GM18519 (cell line): ENCODE measurements around the gene EXOC3L4.
"Not testable (repeated sequence)": the region's sequence is repeated elsewhere in the genome, so short reads cannot be mapped to it uniquely, and the experiment has no call there.

Experiments used
- ATAC-seq: cut with Tn5 transposase; IDR thresholded peaks from one replicate; pipeline ENCODE4 v1.9.1; 2021; ENCODE audit warnings: mild to moderate bottlenecking, moderate library complexity; ENCODE audit not compliant: unreplicated experiment, low FRiP score

Gene EXOC3L4

GRCh38 chr14:103142026-103142425 lies 47.5 kb downstream of the EXOC3L4 start:
- no peak for ATAC-seq

DNA sequence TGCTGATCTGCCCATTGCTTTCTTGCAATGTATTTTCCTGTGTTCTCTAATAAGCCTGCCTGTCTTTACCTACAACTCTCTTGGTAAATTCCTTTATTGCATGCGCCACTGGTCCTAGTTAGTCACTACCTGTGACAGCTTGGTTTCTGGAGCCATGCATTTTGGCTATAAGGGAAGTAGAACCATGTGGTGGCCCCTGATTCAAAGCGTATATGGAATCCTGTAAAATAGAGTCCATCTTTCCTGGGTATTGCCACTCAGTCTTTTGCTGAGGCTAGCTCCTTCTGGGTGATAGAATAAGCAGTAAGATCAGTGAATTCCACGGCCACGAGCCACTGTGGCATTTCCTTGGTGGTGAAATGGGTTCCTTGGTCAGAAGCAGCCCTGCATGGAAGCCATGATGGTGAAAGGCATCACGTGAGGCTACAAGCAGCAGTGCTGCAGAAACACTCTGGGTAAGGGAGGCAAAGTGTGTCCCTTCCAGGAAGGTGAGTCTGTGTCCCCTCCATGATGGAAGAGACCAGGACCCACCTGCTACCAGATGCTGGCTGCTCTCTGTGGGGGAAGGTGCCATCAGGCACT lies 48.3 kb downstream of the EXOC3L4 start:
- no peak for ATAC-seq

- no peak for ATAC-seq
These were observed 49.0 kb downstream of the EXOC3L4 start for GRCh38 chr14:103143506-103143905.

DNA sequence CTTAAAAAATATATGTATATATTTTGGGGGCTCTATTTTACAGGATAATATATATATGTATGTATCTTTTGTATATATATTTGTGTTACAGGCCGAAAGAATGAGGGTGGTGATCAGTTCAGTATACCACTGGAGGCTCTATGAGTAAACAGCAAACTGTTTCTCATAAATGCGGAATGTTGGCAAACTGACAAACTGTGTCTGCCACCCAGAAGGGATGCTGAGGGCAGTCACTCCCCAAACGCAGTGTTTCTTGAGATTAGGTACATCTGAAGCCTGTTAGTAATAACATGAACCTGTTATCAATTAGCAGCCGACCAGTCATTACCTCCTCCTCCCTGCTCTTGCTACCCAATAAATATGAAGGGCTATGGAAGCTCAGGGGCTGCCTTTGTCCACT lies 49.6 kb downstream of the EXOC3L4 start:
- ATAC-seq, result no peak

DNA sequence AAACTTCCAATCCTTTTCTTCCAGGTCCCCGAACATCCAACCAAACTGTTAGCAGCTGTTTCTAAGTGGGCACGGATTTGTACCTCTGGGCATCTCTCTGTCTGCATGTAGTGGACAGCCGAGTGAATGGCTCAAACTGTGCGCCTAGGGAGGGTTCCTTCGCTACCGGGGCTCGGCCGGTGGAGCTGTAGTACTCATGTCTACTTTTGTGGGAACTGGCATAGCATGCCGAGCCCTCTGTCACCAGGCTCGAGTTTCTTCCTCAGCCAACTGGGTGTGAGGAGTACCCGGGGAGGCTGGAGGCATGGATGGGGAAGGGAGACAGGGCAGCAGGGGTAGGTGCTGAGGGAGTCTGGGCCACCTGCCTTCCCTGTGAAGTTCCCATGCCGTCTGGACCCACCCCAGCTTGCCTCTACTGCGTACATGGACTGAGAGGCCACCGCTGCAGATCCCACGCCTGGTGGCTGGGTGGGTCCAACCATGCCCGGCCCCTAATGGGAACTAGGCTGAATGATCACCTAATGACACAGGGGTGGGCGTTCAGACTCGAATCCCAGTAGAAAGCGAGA lies 51.7 kb downstream of the EXOC3L4 start:
- no peak for ATAC-seq

DNA sequence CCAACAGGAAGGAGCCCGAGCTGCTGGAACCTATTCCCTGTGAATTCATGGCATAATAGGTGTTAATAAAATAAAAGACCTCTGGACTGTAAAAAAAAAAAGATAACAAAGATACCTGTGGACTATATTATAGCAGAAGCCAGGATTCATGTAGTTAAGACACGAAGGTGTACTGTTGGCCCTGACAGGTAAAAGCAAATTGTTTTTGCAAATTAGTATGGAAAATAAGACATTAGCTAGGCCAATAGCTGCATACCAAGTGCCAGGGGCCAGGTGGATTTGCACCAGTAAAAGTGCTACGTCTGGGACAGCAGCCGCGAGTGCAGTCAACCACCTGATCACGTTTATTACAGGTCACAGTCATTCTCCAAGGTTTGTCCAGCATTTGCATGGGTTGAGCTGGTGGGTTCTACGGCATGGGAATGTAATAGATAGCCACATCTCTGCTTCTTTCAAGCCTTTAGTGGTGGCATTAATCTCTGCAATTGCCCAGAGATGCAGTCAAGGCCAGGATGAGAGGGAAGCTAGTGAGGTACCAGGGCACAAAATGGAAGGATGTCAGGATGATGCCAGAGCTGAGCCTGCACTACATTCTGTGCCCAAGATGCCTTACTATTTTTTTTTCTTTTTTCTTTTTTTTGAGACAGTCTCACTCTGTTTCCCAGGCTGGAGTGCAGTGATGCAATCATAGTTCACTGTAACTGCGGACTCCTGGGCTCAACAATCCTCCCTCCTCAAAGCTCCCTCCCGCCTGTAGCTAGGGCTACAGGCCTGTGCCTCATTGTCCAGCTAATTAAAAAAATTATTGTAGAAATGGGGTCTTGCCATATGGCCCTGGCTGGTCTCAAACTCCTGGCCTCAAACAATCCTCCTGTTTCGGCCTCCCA lies 55.1 kb downstream of the EXOC3L4 start:
- no peak for ATAC-seq

- ATAC-seq, result no peak
These were observed 56.9 kb downstream of the EXOC3L4 start for GRCh38 chr14:103151270-103151945.

- no peak for ATAC-seq
These were observed 60.5 kb downstream of the EXOC3L4 start for GRCh38 chr14:103155010-103155409.

DNA sequence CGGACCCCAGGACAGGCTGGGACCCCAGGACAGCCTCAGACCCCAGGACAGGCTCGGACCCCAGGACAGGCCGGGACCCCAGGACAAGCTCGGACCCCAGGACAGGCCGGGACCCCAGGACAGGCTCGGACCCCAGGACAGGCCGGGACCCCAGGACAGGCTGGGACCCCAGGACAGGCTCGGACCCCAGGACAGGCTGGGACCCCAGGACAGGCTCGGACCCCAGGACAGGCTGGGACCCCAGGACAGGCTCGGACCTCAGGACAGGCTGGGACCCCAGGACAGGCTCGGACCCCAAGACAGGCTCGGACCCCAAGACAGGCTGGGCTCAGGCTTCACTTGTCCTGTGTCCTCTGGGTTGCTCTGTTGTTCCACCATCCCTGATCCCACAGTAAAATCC lies 60.9 kb downstream of the EXOC3L4 start:
- not testable (repeated sequence) for ATAC-seq

DNA sequence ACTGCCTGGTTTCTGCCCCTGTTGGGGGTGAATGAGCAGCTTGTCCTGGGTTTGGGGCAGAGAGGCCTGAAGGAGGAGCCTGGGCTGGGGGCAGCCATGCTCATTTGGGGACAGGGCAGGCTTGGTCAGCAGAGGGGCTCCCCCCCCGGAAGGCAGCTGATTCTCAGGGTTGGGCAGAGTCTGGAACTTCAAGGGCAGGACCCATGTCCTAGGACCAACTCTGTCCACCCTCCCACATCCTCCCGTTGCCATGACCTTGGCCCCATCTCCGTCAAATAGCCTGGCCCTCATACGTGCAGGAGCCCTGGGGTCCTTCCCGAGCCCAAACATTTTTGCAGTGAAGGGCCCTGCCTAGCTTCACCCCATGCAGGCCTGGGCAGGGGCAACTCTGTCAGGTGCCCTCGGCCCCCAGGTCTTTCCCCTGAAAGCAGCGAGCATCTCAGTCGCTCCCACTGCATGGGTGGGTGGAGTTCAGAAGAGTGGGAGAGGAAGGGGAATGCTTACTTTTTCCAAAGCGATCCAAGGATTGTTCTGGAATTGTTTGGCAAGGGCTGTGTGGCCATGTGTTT lies 61.4 kb downstream of the EXOC3L4 start:
- ATAC-seq, result no peak

GRCh38 chr14:103156651-103157378 lies 62.3 kb downstream of the EXOC3L4 start:
- no peak for ATAC-seq

GRCh38 chr14:103157969-103158368 lies 63.4 kb downstream of the EXOC3L4 start:
- ATAC-seq, result no peak

GRCh38 chr14:103158688-103159087 lies 64.2 kb downstream of the EXOC3L4 start:
- ATAC-seq, result no peak
